Psoas muscle (tissue), 8 donors: ENCODE measurements around the gene ATOH1. TPM values are rescaled to one million over a fixed set of nuclear protein-coding genes. Genes with fewer than 3 reads are reported as not detected.
A peak's percentile ranks its signal among the peaks of the same experiment; 100 is the strongest.

ENCODE experiments used
- ATAC-seq, 4 donors: fragments of 200-7000 bp; cut with Tn5 transposase; one replicate each; pipeline ENCODE4 v1.9.1; 2020; ENCODE audit warnings: moderate library complexity in 3 of 4, mild to moderate bottlenecking in 2 of 4
- DNase-seq, 2 donors: peaks; one replicate each; pipeline ENCODE4 v3.0.0-alpha.2; 2020
- H3K27ac ChIP-seq: fragments of 200-600 bp; one replicate; pipeline ENCODE4 v1.8.0; 2022
- H3K27me3 ChIP-seq, 3 donors: fragments of 200-600 bp in 1 of 3; one replicate each; pipeline versions ENCODE4 v1.6.1 to v1.8.0; 2013 to 2022; ENCODE audit warnings: low read length in 2 of 3, mild to moderate bottlenecking in 2 of 3, moderate library complexity in 1 of 3; ENCODE audit not compliant: insufficient read depth in 3 of 3
- H3K36me3 ChIP-seq, 2 donors: fragments of 200-600 bp in 1 of 2; one replicate each; pipeline versions ENCODE4 v1.6.1 to v1.8.0; 2013 to 2022; ENCODE audit warnings: low read depth in 1 of 2, mild to moderate bottlenecking in 1 of 2, moderate library complexity in 1 of 2; ENCODE audit not compliant: insufficient read depth in 1 of 2
- H3K4me1 ChIP-seq: fragments of 200-600 bp; one replicate; pipeline ENCODE4 v1.8.0; 2022
- H3K4me3 ChIP-seq: fragments of 200-600 bp; one replicate; pipeline ENCODE4 v1.8.0; 2022; ENCODE audit warnings: mild to moderate bottlenecking
- H3K9me3 ChIP-seq: fragments of 200-600 bp; one replicate; pipeline ENCODE4 v1.8.0; 2022
- CTCF ChIP-seq: fragments of 200-600 bp; IDR thresholded peaks from one replicate; pipeline ENCODE4 v1.8.0; 2022; ENCODE audit warnings: antibody characterized with exemption
- WGBS, 3 donors: extraction: QIAGEN DNeasy Blood & Tissue Kit; methylation state at CpG; one replicate each; pipeline versions ENCODE4 v1.1.6 to v1.1.7; 2013; 5-methylcytosine and 5-hydroxymethylcytosine counted together
- intact Hi-C, 2 donors: fragments of 100-400 bp; cut with DNase I; formaldehyde crosslinking; loops; one replicate each; pipeline versions ENCODE4 v1.11.0 to v1.14.2; 2022
- polyA plus RNA-seq, 3 donors: library from polyadenylated mRNA; stranded (reverse); fragments of 200-250 nt; gene quantifications; one replicate each; pipeline ENCODE4 v1.2.3, GENCODE V29; 2013
- total RNA-seq, 4 donors: library from RNA; stranded (reverse); fragmentation: NEBNext Ultra II Directional in 2 of 4; extraction: Animal tissue kit (Norgen Biotek cat#: 25700) in 2 of 4; gene quantifications; one replicate each; pipeline versions ENCODE4 v1.2.1 to v1.2.4, GENCODE V29; 2021 to 2023
- donor health status: healthy with polysubstance abuse.
- donor health status: DM: no; HTN: no; CAD: no; lungs with moderate emphysema.
- donor health status: Bipolar disorder and iron deficiency.
- donor health status: healthy.
- donor health status: DM: yes; HTN: yes; CAD: no.
- donor health status: DM: no; HTN: no; CAD: no.
- donor health status: DM: no; HTN: no; CAD: no.
- donor health status: DM: yes; HTN: yes; CAD: no.

Gene ATOH1
- total and polyA plus RNA-seq, 7 donors, result not detected

- Histone ChIP-seq H3K36me3 (no peaks in the 10 kb centered on the region), H3K4me1 (no peaks in the 10 kb centered on the region), H3K9me3 (no peaks in the 10 kb centered on the region), H3K27ac (no peak overlapping the region), H3K4me3 (no peak overlapping the region), H3K27me3 (peaks cover 0 to 2% (median 0%) of the 10 kb centered on the region in 3 donors)
- no peak for ATAC-seq
- intact Hi-C loops, result no loop called here
- DNase-seq, result no peak
- WGBS, 3 donors, result 86 to 94% (median 87%) methylated on average over 1 of the region's 1 CpG
- no peak for TF ChIP-seq CTCF
Observed at GRCh38 chr4:93788712-93789111, 39.8 kb upstream of the ATOH1 start.

- Histone ChIP-seq H3K36me3 (no peaks in the 10 kb centered on the region), H3K27me3 (peaks cover 0 to 2% (median 0%) of the 10 kb centered on the region in 3 donors), H3K4me1 (no peaks in the 10 kb centered on the region), H3K9me3 (no peaks in the 10 kb centered on the region), H3K27ac (no peak overlapping the region), H3K4me3 (no peak overlapping the region)
- peak; percentile 74 for TF ChIP-seq CTCF
- intact Hi-C loops, result loop anchor here in 1 of 2 donors (10.0 kb wide), 1 partner anchor 603 kb away; no protein-coding TSS in a partner anchor
- 1 to 4% (median 2%) methylated on average over 3 of the region's 3 CpGs for WGBS, 3 donors
- peak in 1 of 2 donors; percentile 17 for DNase-seq
- peak in 3 of 4 donors; percentile 47 to 55 (median 54) for ATAC-seq
Observed at GRCh38 chr4:93791570-93792195, 36.9 kb upstream of the ATOH1 start.

DNA sequence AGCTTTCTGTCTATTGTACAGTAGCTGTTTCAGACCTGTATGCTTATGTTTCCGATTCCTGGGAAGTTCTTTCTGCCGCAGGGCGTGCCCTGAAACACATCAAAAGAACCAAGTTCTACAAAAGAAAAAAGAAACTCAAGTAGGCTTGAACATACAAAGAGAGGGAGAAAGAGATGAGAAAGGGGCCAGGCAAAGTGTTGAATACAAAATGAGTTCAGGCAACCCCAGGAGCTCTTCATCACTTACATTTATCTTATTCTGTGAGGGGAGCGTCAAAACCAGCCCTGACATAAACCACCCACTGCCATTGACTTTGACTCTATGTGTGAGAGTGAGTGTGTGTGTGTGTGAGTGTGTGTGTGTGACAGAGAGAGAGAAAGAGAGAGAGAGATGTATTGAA lies 26.5 kb upstream of the ATOH1 start:
- no peaks in the 10 kb centered on the region for H3K27me3 ChIP-seq
- intact Hi-C loops, result no loop called here
- H3K27ac ChIP-seq, result no peak overlapping the region
- DNase-seq (no peak), ATAC-seq (no peak)
- no peaks in the 10 kb centered on the region for H3K4me1 ChIP-seq
- WGBS, 3 donors, result 74 to 81% (median 81%) methylated on average over 4 of the region's 4 CpGs
- no peak overlapping the region for H3K4me3 ChIP-seq
- TF ChIP-seq CTCF, result no peak
- no peaks in the 10 kb centered on the region for H3K36me3 ChIP-seq
- no peaks in the 10 kb centered on the region for H3K9me3 ChIP-seq

DNA sequence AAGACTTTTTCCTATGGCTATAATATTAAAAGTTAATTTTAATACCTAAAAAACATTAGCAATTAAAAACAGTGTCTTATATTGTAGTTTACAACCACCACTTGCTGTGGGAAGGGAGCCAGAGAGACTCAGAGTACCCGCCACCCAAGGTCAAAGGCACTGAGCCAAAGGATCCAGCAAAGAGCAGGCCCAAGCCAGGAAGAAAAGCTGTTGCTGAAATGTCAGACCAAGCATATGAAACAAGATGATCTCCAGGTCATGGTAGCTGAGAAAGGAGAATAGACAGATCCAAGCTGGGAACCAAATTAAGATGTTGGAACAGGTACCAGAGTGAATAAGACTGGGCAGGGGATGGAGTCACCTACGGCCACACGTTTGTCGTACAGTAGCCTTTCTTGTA lies 18.8 kb upstream of the ATOH1 start:
- no peak for DNase-seq
- no peak for TF ChIP-seq CTCF
- H3K36me3 ChIP-seq, result no peaks in the 10 kb centered on the region
- no peaks in the 10 kb centered on the region for H3K4me1 ChIP-seq
- 44 to 66% (median 50%) methylated on average over 4 of the region's 4 CpGs for WGBS, 3 donors
- no peak overlapping the region for H3K27ac ChIP-seq
- ATAC-seq, result no peak
- no peaks in the 10 kb centered on the region for H3K9me3 ChIP-seq
- no peaks in the 10 kb centered on the region for H3K27me3 ChIP-seq
- intact Hi-C loops, result no loop called here
- H3K4me3 ChIP-seq, result no peak overlapping the region
